K562 (cell line): Measurements from ENCODE around the gene PRKAG2. TPM values are rescaled to one million over a fixed set of nuclear protein-coding genes. Genes with fewer than 3 reads are reported as not detected.

Experiments used
- E2F4 ChIP-seq: sonication (generic); formaldehyde crosslinking; IDR thresholded peaks from 2 replicates; pipeline ENCODE4 v1.8.0; 2022; ENCODE audit warnings: mild to moderate bottlenecking, low read depth, missing genetic modification reagents
- EHMT2 ChIP-seq: fragments of 450-650 bp; IDR thresholded peaks from 2 replicates; pipeline ENCODE4 v1.6.1; 2018; ENCODE audit warnings: antibody characterized with exemption
- OTX1 ChIP-seq: fragments of 450-650 bp; formaldehyde crosslinking; IDR thresholded peaks from 2 replicates; pipeline ENCODE4 v1.4.0; 2022; ENCODE audit warnings: mild to moderate bottlenecking
- RBM17 ChIP-seq: fragments of 200-400 bp; formaldehyde crosslinking; IDR thresholded peaks from 2 replicates; pipeline ENCODE4 v1.6.1; 2017; ENCODE audit warnings: low read depth, mild to moderate bottlenecking, low read length, borderline replicate concordance
- polyA plus RNA-seq, 8 experiments: library from polyadenylated mRNA; depleted of rRNA in 4 of 8; stranded (reverse) in 5 of 8; unstranded in 3 of 8; fragments of >200 nt; fragmentation: Nextera tagmentation in 2 of 8; fragmentation: Illumina TruSeq in 1 of 8; extraction: Ambion mirVana in 2 of 8; extraction: Trizol in 1 of 8; gene quantifications; 2 replicates each; pipeline versions ENCODE4 v1.2.1 to v1.2.3, GENCODE V29; 2011 to 2014; ENCODE audit warnings: inconsistent platforms in 1 of 8, missing spikeins in 1 of 8
- total RNA-seq, 7 experiments: library from RNA; depleted of rRNA in 6 of 7; stranded (reverse); fragments of >200 nt in 6 of 7; fragmentation: Illumina TruSeq in 2 of 7; extraction: Trizol in 2 of 7; gene quantifications; 2 replicates each; pipeline versions ENCODE4 v1.2.1 to v1.2.3, GENCODE V29; 2011 to 2021; ENCODE audit warnings: low replicate concordance in 1 of 7
- TF ChIP-seq, protein P1 (sequence below): IDR thresholded peaks from 2 replicates; pipeline ENCODE4 v1.6.1; 2011; ENCODE audit warnings: borderline replicate concordance, low read depth, mild to moderate bottlenecking, moderate library complexity, low read length; ENCODE audit not compliant: insufficient read depth, poor library complexity, severe bottlenecking

PRKAG2 gene
- total and polyA plus RNA-seq, 9 of the 15 experiments (the other 6 are each of a cell fraction or from before 2014, with no cell fraction given): 0.99 to 5.6 (median 3.3) TPM

DNA sequence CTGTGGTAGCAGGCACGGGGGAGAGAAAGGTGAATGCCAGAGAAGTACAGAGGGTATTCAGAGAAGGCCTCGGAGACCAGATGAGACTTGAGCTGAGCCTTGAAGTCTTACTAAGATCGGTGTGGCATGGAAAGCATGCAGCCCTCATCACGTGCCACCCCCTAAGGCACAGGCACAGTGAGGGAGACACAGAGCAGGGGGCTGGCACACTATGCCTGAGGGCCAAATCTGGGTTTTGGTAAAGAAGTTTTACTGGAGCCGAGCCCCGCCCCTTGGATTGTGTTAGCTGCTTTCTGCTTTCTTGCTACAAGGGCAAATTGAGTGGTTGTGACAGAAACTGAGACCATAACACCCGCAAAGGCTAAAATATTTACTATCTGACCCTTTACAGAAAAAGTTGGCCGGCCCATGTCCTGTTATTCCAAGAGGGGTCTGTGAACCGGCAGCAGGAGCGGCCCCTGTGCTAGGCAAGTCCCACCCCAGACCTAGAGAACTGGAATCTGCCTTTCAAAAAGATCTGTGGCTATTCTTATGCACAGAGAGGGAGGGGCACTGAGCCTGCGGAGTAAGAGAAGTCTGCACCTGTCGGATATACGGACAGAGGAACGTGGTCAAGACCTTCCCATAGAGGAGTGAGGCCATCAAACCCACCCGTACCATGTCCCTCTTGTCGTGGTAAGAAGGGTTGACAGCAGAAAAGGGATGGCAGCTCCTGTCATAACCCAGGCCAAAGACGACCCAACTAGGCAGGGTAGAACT, 247.9 kb downstream of the PRKAG2 start (continued):
- TF ChIP-seq, protein P1, sequence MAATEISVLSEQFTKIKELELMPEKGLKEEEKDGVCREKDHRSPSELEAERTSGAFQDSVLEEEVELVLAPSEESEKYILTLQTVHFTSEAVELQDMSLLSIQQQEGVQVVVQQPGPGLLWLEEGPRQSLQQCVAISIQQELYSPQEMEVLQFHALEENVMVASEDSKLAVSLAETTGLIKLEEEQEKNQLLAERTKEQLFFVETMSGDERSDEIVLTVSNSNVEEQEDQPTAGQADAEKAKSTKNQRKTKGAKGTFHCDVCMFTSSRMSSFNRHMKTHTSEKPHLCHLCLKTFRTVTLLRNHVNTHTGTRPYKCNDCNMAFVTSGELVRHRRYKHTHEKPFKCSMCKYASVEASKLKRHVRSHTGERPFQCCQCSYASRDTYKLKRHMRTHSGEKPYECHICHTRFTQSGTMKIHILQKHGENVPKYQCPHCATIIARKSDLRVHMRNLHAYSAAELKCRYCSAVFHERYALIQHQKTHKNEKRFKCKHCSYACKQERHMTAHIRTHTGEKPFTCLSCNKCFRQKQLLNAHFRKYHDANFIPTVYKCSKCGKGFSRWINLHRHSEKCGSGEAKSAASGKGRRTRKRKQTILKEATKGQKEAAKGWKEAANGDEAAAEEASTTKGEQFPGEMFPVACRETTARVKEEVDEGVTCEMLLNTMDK: no peak
- TF ChIP-seq OTX1 (no peak), RBM17 (no peak), E2F4 (CRISPR knock-in tag) (no peak), EHMT2 (no peak)
